ENCODE data around the gene PTEN. TPM values are rescaled to one million over a fixed set of nuclear protein-coding genes. Genes with fewer than 3 reads are reported as not detected.
A peak's percentile ranks its signal among the peaks of the same experiment; 100 is the strongest.
"Not testable (repeated sequence)": the region's sequence is repeated elsewhere in the genome, so short reads cannot be mapped to it uniquely, and the experiment has no call there.

PTEN gene
- total RNA-seq, 4 donors from 2014 or later: 27.9 to 131 (median 68.1) TPM

- Histone ChIP-seq H3K27me3 (no peaks in the 10 kb centered on the region), H3K4me3 (no peak overlapping the region), H3K9me3 (no peaks in the 10 kb centered on the region), H3K4me1 (peaks cover 0 to 48% (median 23%) of the 10 kb centered on the region in 3 donors), H3K27ac (peak overlapping the region in 1 of 4 donors; percentile 43), H3K36me3 (no peaks in the 10 kb centered on the region)
- DNase-seq: no peak
- intact Hi-C loops (cut with DNase I): no loop called here
- WGBS, 2 donors: 76 to 82% methylated on average over 7 of the region's 7 CpGs
- TF ChIP-seq CTCF (IDR thresholded peaks at IDR 0.05): no peak
- no peak for TF ChIP-seq POLR2A (IDR thresholded peaks at IDR 0.05)
Observed at GRCh38 chr10:87846023-87846422, 17.4 kb upstream of the PTEN start.

DNA sequence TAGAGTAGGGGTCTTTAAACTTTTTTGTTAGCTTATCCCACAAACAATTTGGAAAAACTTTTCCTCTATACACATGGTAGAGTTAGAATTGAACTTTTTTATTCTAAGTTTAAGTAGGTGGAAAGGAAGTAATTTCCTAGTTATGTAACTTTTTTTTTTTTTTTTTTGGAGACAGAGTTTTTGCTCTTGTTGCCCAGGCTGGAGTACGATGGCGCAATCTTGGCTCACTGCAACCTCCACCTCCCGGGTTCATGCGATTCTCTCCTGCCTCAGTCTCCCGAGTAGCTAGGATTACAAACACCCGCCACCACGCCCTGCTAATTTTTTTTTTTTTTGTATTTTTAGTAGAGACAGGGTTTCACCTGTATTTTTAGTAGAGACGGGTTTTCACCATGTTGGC is 16.7 kb upstream of the PTEN start:
- H3K4me3 ChIP-seq; H3K36me3 ChIP-seq; H3K9me3 ChIP-seq; DNase-seq; H3K27ac ChIP-seq; H3K27me3 ChIP-seq; intact Hi-C loops (cut with DNase I): not testable (repeated sequence)
- WGBS, 2 donors: 73% methylated on average over 8 of the region's 8 CpGs
- peaks cover 0 to 47% (median 23%) of the 10 kb centered on the region in 3 donors for H3K4me1 ChIP-seq

GRCh38 chr10:87847550-87847949 is 15.9 kb upstream of the PTEN start:
- TF ChIP-seq POLR2A (IDR thresholded peaks at IDR 0.05) (no peak), CTCF (IDR thresholded peaks at IDR 0.05) (no peak)
- no peak for DNase-seq
- Histone ChIP-seq H3K9me3 (no peaks in the 10 kb centered on the region), H3K27me3 (no peaks in the 10 kb centered on the region), H3K4me3 (no peak overlapping the region), H3K36me3 (no peaks in the 10 kb centered on the region), H3K4me1 (peaks cover 0 to 39% (median 22%) of the 10 kb centered on the region in 3 donors), H3K27ac (no peak overlapping the region)
- intact Hi-C loops (cut with DNase I): no loop called here

- Histone ChIP-seq H3K4me3 (no peak overlapping the region), H3K36me3 (no peaks in the 10 kb centered on the region), H3K9me3 (no peaks in the 10 kb centered on the region), H3K4me1 (peaks cover 0 to 29% (median 13%) of the 10 kb centered on the region in 3 donors), H3K27me3 (no peaks in the 10 kb centered on the region), H3K27ac (no peak overlapping the region)
- DNase-seq: no peak
- intact Hi-C loops (cut with DNase I): no loop called here
- TF ChIP-seq CTCF (IDR thresholded peaks at IDR 0.05) (no peak), POLR2A (IDR thresholded peaks at IDR 0.05) (no peak)
Observed at GRCh38 chr10:87849001-87849400, 14.4 kb upstream of the PTEN start.

DNA sequence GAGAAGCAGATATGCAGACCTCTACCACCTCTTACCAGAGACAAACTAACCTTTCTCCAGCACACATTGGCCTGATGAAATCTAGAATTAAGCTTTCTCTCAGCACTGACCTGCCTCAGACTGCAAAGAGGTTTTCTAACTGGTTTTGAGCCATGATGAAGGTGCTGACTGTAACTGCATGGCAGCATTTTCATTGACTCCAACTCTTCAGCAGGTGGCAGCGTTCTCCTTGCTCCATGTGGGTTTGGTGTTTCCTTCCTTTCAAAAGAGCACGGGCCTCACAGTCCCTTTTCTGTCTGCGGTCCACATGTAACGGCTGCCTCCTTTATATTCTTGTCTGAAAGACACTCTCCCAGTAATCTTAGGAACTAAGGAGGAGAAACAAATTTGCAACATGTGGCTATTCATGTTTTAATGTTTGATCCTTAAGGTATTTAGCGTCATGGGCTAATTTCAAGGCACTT is 12.7 kb upstream of the PTEN start:
- Histone ChIP-seq H3K36me3 (no peaks in the 10 kb centered on the region), H3K4me1 (peaks cover 0 to 15% (median 9%) of the 10 kb centered on the region in 3 donors), H3K9me3 (no peaks in the 10 kb centered on the region), H3K4me3 (no peak overlapping the region), H3K27me3 (no peaks in the 10 kb centered on the region), H3K27ac (no peak overlapping the region)
- no peak for DNase-seq
- 18 to 21% methylated on average over 5 of the region's 5 CpGs for whole genome bisulfite sequencing, 2 donors
- intact Hi-C loops (cut with DNase I): loop anchor here (10.0 kb wide), 1 partner anchor 534 kb away; no protein-coding TSS in a partner anchor
- no peak for TF ChIP-seq POLR2A (IDR thresholded peaks at IDR 0.05)
- peak; percentile 34 to 70 (median 62) for TF ChIP-seq CTCF (IDR thresholded peaks at IDR 0.05)

GRCh38 chr10:87852089-87852488 is 11.3 kb upstream of the PTEN start:
- 88 to 96% methylated on average over 1 of the region's 1 CpG for WGBS, 2 donors
- TF ChIP-seq POLR2A (IDR thresholded peaks at IDR 0.05) (no peak), CTCF (IDR thresholded peaks at IDR 0.05) (no peak)

DNA sequence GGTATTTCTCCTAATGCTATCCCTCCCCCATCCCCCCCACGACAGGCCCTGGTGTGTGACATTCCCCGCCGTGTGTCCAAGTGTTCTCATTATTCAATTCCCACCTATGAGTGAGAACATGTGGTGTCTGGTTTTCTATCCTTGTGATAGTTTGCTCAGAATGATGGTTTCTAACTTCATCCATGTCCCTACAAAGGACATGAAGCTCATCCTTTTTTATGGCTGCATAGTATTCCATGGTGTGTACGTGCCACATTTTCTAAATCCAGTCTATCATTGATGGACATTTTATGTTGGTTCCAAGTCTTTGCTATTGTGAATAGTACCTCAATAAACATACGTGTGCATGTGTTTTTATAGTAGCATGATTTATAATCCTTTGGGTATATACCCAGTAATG is 8.2 kb upstream of the PTEN start:
- intact Hi-C loops (cut with DNase I): loop anchor here (10.0 kb wide), 1 partner anchor 530 kb away; no protein-coding TSS in a partner anchor
- not testable (repeated sequence) for H3K36me3 ChIP-seq, DNase-seq, H3K4me1 ChIP-seq, H3K27me3 ChIP-seq, H3K4me3 ChIP-seq, H3K9me3 ChIP-seq, H3K27ac ChIP-seq
- 90 to 91% methylated on average over 5 of the region's 5 CpGs for WGBS, 2 donors

More at GRCh38 chr10:87852089-87852488, 11.3 kb upstream of the PTEN start:
- H3K27ac ChIP-seq: no peak overlapping the region
- no peaks in the 10 kb centered on the region for H3K9me3 ChIP-seq
- H3K27me3 ChIP-seq: no peaks in the 10 kb centered on the region
- no peak overlapping the region for H3K4me3 ChIP-seq
- intact Hi-C loops (cut with DNase I): loop anchor here (10.0 kb wide), 1 partner anchor 533 kb away; no protein-coding TSS in a partner anchor
- DNase-seq: no peak
- peaks cover 0 to 11% (median 7%) of the 10 kb centered on the region in 3 donors for H3K4me1 ChIP-seq
- no peaks in the 10 kb centered on the region for H3K36me3 ChIP-seq

DNA sequence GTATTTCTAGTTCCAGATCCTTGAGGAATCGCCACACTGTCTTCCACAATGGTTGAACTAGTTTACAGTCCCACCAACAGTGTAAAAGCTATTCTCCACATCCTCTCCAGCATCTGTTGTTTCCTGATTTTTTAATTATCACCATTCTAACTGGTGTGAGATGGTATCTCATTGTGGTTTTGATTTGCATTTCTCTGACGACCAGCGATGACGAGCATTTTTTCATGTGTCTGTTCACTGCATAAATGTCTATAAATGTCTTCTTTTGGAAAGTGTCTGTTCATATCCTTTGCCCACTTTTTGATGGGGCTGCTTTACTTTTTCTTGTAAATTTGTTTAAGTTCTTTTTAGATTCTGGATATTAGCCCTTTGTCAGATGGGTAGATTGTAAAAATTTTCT is 7.8 kb upstream of the PTEN start:
- intact Hi-C loops (cut with DNase I): loop anchor here (10.0 kb wide), 1 partner anchor 529 kb away; no protein-coding TSS in a partner anchor
- H3K9me3 ChIP-seq, DNase-seq, H3K27me3 ChIP-seq, H3K4me3 ChIP-seq, H3K36me3 ChIP-seq, H3K27ac ChIP-seq, H3K4me1 ChIP-seq: not testable (repeated sequence)
- 81 to 89% methylated on average over 4 of the region's 4 CpGs for WGBS, 2 donors

Data from esophagus squamous epithelium (tissue), 5 donors.